GM21515 (cell line): ENCODE data around the gene TYW1.
"Not testable (repeated sequence)": the region's sequence is repeated elsewhere in the genome, so short reads cannot be mapped to it uniquely, and the experiment has no call there.

Experiments used
- ATAC-seq: cut with Tn5 transposase; IDR thresholded peaks from one replicate; pipeline ENCODE4 v1.9.1; 2021; ENCODE audit not compliant: unreplicated experiment

TYW1 gene

DNA sequence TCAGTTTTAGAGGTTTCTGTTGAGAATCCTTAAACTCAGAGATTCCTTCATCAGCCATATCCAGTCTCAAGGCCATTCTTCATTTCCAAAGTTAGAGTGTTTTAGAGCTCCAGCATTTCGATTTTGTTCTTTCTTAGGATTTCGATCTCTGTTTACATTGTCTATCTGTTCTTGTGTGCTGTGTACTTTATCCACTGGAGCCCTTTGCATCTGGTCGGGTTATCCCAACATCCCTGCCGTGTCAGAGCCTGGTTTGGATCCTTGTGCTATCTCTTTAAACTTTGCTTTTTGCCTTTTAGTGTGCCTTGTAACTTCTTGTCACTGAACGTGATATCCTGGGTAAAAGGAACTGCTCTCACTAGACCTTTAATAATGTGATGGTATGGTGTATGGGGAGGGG, 131.6 kb downstream of the TYW1 start:
- not testable (repeated sequence) for ATAC-seq

DNA sequence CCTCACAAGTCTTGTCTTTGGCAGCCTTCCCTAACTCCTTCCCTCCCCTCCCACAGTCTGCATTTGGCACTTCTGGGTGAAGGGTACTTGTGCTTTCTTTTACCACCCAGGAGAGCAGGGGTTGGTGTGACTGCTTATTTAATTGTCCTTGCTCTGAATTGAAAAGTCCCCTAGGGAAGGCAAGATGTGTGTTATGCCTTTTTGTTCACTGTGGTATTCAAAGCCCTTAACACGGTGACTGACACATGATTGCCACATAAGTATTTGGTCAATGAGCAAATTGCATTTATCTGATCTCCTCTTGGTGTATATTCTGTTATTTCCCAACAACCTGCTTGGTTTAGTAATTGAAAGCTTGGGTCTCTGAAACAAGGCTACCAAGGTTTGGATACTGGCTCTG, 134.1 kb downstream of the TYW1 start:
- not testable (repeated sequence) for ATAC-seq

GRCh38 chr7:67134912-67135311, 138.3 kb downstream of the TYW1 start:
- ATAC-seq: not testable (repeated sequence)

DNA sequence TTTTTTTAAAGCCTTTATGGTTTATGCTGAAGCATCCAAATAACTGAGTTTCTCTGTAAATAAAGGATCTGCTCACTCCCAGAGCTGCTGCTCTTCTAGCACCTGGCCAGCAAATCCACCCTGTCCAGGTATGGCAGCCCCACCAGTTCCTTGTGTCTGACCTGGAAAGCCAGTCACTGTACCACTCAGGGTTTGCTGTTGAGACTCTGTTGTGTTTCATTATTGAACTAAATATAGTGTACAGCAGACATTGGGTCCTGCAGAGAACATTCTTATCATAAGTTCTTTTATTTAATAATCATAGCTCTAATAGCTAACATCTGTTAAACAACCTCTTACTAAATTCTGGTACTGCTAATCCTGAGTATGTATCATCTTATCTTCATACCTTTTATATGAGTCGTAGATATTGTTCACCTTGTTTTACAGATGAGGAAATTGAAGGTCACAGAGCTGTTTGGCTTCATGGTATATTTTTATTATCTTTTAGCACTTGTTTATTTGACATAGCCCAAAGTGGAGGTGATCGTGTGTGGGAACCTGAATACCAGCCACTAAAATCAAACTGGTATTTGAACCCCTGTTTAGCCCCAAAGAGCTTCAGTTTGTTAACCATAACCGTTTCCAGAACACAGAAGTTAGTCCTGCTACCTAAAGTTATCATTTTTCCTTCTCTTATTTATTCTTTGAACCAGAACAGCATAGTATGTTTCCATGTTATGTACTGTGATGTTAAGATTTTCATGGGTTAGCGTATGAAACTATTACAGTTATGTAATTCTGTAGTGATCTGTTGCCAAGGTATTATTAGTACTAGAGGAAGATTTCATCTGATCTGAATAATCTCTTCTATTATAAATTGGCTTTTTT, 139.2 kb downstream of the TYW1 start:
- not testable (repeated sequence) for ATAC-seq

DNA sequence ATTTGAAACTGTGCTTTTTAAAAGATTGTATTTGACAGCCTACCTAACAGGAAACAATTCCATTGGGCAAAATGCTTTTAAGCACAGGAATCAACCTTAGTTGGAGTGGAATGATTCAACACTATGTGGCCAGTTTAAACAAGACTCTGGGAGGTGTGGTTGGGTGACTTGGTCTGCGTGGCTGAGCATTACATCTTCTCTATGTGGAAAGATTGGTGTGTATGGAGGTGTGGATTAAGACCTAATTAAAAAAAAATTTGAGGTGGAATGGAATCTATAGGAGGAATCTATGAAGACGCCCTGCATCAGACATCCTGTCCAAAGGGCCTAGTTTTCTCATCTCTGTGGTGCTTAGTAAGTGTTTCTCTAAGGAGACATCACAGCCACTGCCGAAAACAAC, 140.9 kb downstream of the TYW1 start:
- not testable (repeated sequence) for ATAC-seq

GRCh38 chr7:67139876-67140275, 143.2 kb downstream of the TYW1 start:
- not testable (repeated sequence) for ATAC-seq

DNA sequence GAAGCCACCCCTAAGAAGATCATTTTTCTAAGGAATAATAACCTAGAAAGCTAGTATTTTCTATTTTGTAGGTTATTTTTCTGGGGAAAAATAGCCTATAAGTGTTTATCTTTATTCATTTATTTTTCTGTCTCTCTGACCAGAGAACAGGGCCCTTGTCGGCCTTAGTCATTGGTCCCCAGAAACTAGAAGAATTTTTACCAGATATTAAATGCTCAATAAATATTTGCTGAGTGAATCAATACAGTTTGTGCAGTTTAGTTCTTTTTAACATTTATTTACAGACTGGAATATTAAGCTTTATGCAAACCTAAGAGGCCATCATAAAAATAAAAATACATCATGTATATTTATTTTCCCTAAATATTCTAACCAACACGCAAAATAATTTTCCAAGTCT, 144.4 kb downstream of the TYW1 start:
- not testable (repeated sequence) for ATAC-seq

GRCh38 chr7:67143091-67143786, 146.6 kb downstream of the TYW1 start:
- not testable (repeated sequence) for ATAC-seq

GRCh38 chr7:67145581-67146193, 149.1 kb downstream of the TYW1 start:
- not testable (repeated sequence) for ATAC-seq

DNA sequence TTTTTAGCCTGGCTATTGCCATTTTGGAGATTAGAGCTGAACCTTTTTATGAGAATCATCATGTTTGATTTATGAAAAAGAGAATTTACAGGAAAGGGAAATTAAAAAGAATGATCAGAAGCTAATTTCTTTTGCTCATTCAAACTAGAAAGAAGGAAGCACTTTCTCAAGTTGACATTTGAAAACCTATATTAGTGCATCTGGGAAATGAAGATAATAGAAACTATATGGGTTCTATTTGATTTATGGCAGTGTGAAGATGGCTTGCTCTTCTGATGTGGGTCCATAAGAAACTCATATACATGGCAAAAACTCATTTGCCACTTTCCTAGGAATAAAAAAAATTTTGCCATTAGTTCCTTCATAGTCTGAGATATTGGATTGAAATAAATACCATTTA, 152.5 kb downstream of the TYW1 start:
- not testable (repeated sequence) for ATAC-seq

DNA sequence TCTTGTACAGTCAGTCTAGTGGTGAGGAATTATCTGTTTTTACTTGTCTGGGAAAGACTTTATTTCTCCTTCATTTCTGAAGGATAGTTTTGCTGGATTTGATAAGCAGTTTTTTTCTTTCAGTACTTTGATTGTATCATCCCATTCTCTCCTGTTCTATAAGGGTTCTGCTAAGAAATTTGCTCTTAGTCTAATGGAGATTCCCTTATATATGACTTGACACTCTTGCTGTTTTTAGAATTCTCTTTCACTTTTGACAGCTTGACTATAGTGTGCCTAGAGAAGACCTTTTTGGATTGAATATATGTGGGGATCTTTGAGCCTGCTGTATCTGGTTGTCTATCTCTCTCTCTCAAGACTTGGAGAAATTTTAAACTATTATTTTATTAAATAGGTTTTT, 157.7 kb downstream of the TYW1 start:
- not testable (repeated sequence) for ATAC-seq

GRCh38 chr7:67156064-67156463, 159.4 kb downstream of the TYW1 start:
- not testable (repeated sequence) for ATAC-seq

DNA sequence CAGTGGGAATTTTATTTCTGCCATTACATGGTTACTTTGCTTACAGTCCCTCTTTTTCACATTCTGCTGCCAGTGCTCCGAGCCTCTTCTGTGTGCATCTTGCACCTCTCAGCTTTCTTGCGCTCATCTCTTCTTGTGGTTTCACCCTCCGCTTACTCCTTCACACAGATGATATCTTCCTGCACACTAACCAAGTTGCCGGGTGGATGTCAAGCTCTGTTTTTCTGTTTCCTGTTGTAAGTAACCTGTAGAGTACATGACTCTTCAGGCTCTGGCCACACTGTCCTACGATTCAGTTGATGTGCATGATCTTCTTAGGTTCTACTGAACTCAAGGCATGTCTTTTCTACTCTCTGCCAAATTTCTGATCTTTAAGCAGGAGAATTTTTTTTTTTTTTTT, 166.7 kb downstream of the TYW1 start:
- ATAC-seq: peak; percentile 87

GRCh38 chr7:67171151-67171550, 174.5 kb downstream of the TYW1 start:
- peak; percentile 68 for ATAC-seq

DNA sequence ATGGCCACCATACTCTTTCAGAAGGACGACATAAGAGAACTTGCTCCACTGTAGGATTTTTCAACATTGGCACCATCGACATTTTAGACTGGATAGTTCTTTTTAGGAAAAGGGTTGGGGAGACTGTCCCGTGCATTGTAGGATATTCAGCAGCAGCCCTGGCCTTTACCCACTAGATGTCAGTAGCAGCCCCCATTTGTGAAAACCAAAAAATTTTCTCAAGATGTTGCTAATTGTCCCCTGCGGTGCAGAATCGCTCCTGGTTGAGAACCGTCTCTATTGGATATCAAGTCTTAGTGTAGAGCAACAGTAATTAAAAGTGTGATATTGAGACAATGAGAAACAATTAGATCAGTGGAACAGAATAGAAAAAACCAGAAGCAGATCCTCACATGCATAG, 180.1 kb downstream of the TYW1 start:
- ATAC-seq: not testable (repeated sequence)

DNA sequence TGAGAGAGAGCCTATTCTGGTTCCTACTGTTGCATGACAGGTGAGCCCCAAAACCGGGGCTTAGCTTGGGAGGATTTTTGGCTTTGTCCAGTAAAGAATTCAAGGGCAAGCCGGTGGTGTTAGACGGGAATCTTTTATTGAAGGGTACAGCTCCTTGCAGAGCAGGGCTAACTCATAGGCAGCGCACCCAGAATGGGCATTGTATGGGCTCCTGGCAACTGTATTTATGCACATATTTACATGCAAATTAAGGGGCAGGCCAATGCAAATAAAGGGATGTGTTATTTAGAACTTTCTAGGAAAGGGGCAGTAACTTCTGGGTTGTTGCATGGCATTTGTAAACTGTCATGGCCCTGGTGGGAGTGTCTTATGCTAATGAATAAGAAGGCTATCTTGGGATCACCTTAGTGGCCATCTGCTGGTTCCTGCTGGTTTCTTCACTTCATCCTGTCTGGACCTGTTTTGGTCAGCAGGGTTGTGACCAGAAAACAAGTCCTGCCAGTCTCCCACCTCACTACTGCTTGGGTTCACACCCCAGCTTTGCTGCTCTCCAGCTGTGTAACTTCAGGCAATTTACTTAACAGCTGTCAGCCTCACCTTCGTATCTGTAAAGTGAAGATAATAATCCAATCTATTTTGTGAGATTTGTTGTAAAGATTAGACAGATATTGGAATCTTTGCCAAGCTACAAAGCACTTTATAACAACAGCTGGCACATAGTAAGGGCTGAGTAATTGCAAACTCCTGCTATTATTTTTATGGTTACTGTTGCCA, 182.5 kb downstream of the TYW1 start:
- ATAC-seq: not testable (repeated sequence)

GRCh38 chr7:67182956-67183750, 186.5 kb downstream of the TYW1 start:
- not testable (repeated sequence) for ATAC-seq

GRCh38 chr7:67184912-67185659, 188.5 kb downstream of the TYW1 start:
- ATAC-seq: peak; percentile 32

- peak; percentile 88 for ATAC-seq
Observed at GRCh38 chr7:67185660-67186129, 189.1 kb downstream of the TYW1 start.
